Trophoblast cell (in vitro differentiated cells and primary cell): ENCODE data around the gene ELP2.

ENCODE experiments used
- DNase-seq, 2 donors: peaks; one replicate each; pipeline ENCODE4 v3.0.0-alpha.2; 2016
- H2AFZ ChIP-seq: 2 replicates; pipeline ENCODE4 v1.6.1; 2013; ENCODE audit warnings: low read length, moderate library complexity, mild to moderate bottlenecking; ENCODE audit not compliant: insufficient read depth, poor library complexity
- H2AK5ac ChIP-seq: 2 replicates; pipeline ENCODE4 v1.6.1; 2013; ENCODE audit warnings: mild to moderate bottlenecking, low read length
- H2BK120ac ChIP-seq: 2 replicates; pipeline ENCODE4 v1.6.1; 2013; ENCODE audit warnings: low read length, mild to moderate bottlenecking, moderate library complexity; ENCODE audit not compliant: insufficient read depth, poor library complexity
- H2BK12ac ChIP-seq: 2 replicates; pipeline ENCODE4 v1.6.1; 2013; ENCODE audit warnings: mild to moderate bottlenecking, low read length, moderate library complexity
- H2BK5ac ChIP-seq: 2 replicates; pipeline ENCODE4 v1.6.1; 2013; ENCODE audit warnings: low read length, low read depth, moderate library complexity, mild to moderate bottlenecking; ENCODE audit not compliant: poor library complexity
- H3K14ac ChIP-seq: 2 replicates; pipeline ENCODE4 v1.6.1; 2013; ENCODE audit warnings: mild to moderate bottlenecking, low read length
- H3K18ac ChIP-seq: 2 replicates; pipeline ENCODE4 v1.6.1; 2013; ENCODE audit warnings: mild to moderate bottlenecking, low read length
- H3K23ac ChIP-seq: 2 replicates; pipeline ENCODE4 v1.6.1; 2013; ENCODE audit warnings: low read length
- H3K27ac ChIP-seq: 2 replicates; pipeline ENCODE4 v1.5.1; 2013; ENCODE audit warnings: low read depth, mild to moderate bottlenecking, inconsistent platforms, low read length, moderate library complexity
- H3K27me3 ChIP-seq: 2 replicates; pipeline ENCODE4 v1.6.1; 2013; ENCODE audit warnings: inconsistent platforms, mild to moderate bottlenecking, low read length, moderate library complexity; ENCODE audit not compliant: insufficient read depth
- H3K36me3 ChIP-seq, 2 experiments: 1 replicate in 1 of 2; 2 replicates in 1 of 2; pipeline ENCODE4 v1.6.1; 2013; ENCODE audit warnings: low read length in 2 of 2, mild to moderate bottlenecking in 2 of 2, moderate library complexity in 1 of 2; ENCODE audit not compliant: insufficient read depth in 2 of 2, control insufficient read depth in 1 of 2
- H3K4ac ChIP-seq: 2 replicates; pipeline ENCODE4 v1.6.1; 2013; ENCODE audit warnings: low read depth, mild to moderate bottlenecking, low read length, moderate library complexity
- H3K4me1 ChIP-seq, 2 experiments: 1 replicate in 1 of 2; 2 replicates in 1 of 2; pipeline ENCODE4 v1.6.1; 2013; ENCODE audit warnings: low read length in 2 of 2, mild to moderate bottlenecking in 2 of 2, moderate library complexity in 1 of 2; ENCODE audit not compliant: insufficient read depth in 2 of 2, control insufficient read depth in 1 of 2
- H3K4me2 ChIP-seq: 2 replicates; pipeline ENCODE4 v1.6.1; 2013; ENCODE audit warnings: inconsistent platforms, mild to moderate bottlenecking, low read length, moderate library complexity
- H3K4me3 ChIP-seq: 2 replicates; pipeline ENCODE4 v1.5.1; 2013; ENCODE audit warnings: mild to moderate bottlenecking, low read depth, low read length, inconsistent platforms
- H3K79me1 ChIP-seq: one replicate; pipeline ENCODE4 v1.6.1; 2013; ENCODE audit warnings: low read length
- H3K79me2 ChIP-seq: 2 replicates; pipeline ENCODE4 v1.6.1; 2013; ENCODE audit warnings: low read length, mild to moderate bottlenecking; ENCODE audit not compliant: control insufficient read depth, insufficient read depth, poor library complexity
- H3K9ac ChIP-seq: 2 replicates; pipeline ENCODE4 v1.6.1; 2013; ENCODE audit warnings: mild to moderate bottlenecking, low read length
- H3K9me3 ChIP-seq: 2 replicates; pipeline ENCODE4 v1.6.1; 2013; ENCODE audit warnings: low read depth, mild to moderate bottlenecking, control low read depth, inconsistent platforms, low read length; ENCODE audit not compliant: insufficient read depth
- H4K12ac ChIP-seq: 2 replicates; pipeline ENCODE4 v1.6.1; 2013; ENCODE audit warnings: low read depth, mild to moderate bottlenecking, low read length, moderate library complexity
- H4K8ac ChIP-seq: 2 replicates; pipeline ENCODE4 v1.6.1; 2013; ENCODE audit warnings: low read depth, mild to moderate bottlenecking, low read length, moderate library complexity
- H4K91ac ChIP-seq: one replicate; pipeline ENCODE4 v1.6.1; 2013; ENCODE audit warnings: low read depth, mild to moderate bottlenecking, low read length, moderate library complexity
- WGBS: extraction: QIAGEN DNeasy Blood & Tissue Kit; methylation state at CpG from one replicate; pipeline ENCODE4 v1.1.7; 2013; ENCODE audit warnings: missing lambda C conversion rate; ENCODE audit not compliant: insufficient read length, insufficient coverage; ENCODE audit errors: extremely low coverage; 5-methylcytosine and 5-hydroxymethylcytosine counted together

The ELP2 gene

DNA sequence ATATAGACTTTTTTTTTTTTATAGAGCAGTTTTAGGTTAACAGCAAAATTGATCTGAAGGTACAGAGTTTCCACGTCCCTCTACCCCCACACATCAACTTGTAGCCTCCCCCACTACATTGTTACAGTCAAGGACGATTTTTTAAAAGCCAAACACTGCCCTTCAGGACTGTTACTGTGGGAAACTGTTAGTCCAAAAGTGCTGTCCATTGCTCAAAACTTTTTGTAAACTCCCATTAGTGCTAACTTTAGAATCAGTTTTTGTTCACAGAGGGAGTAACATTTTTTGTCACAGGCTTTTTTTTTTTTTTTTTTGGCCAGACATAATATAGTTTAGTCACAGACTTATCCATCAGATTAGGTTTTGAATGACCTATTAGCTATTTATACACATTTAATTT lies 24.1 kb downstream of the ELP2 start:
- Histone ChIP-seq H3K27ac (no peak overlapping the region), H3K4me1 (no peaks in the 10 kb centered on the region), H3K36me3 (peaks cover 9 to 29% of the 10 kb centered on the region in 2 experiments), H2AK5ac (no peak overlapping the region), H3K4ac (no peak overlapping the region), H2BK5ac (no peak overlapping the region), H3K27me3 (no peaks in the 10 kb centered on the region), H2BK12ac (no peak overlapping the region), H3K9ac (no peak overlapping the region), H3K9me3 (no peaks in the 10 kb centered on the region), H2BK120ac (no peak overlapping the region), H2AFZ (no peak overlapping the region), H4K12ac (no peak overlapping the region), H4K91ac (no peak overlapping the region), H4K8ac (no peak overlapping the region), H3K79me1 (no peaks in the 10 kb centered on the region), H3K79me2 (no peaks in the 10 kb centered on the region), H3K23ac (no peak overlapping the region), H3K14ac (no peak overlapping the region), H3K18ac (no peak overlapping the region), H3K4me3 (no peak overlapping the region), H3K4me2 (no peak overlapping the region)
- WGBS, result no CpG with 5 or more reads among the region's 2 CpGs
- no peak for DNase-seq

- H2BK5ac ChIP-seq, result no peak overlapping the region
- no peak overlapping the region for H3K4ac ChIP-seq
- no peak overlapping the region for H3K9ac ChIP-seq
- no peak overlapping the region for H2AK5ac ChIP-seq
- H3K27ac ChIP-seq, result no peak overlapping the region
- H2BK120ac ChIP-seq, result no peak overlapping the region
- H3K4me3 ChIP-seq, result no peak overlapping the region
- H2BK12ac ChIP-seq, result no peak overlapping the region
- H3K23ac ChIP-seq, result no peak overlapping the region
- H3K79me1 ChIP-seq, result no peaks in the 10 kb centered on the region
- WGBS, result no CpG with 5 or more reads among the region's 7 CpGs
- H2AFZ ChIP-seq, result no peak overlapping the region
- no peak overlapping the region for H4K91ac ChIP-seq
- no peak for DNase-seq
- H3K9me3 ChIP-seq, result no peaks in the 10 kb centered on the region
- no peaks in the 10 kb centered on the region for H3K4me1 ChIP-seq
- H3K18ac ChIP-seq, result no peak overlapping the region
- no peak overlapping the region for H3K4me2 ChIP-seq
- H3K36me3 ChIP-seq, result peaks cover 9 to 30% of the 10 kb centered on the region in 2 experiments
- H3K14ac ChIP-seq, result no peak overlapping the region
- H3K27me3 ChIP-seq, result no peaks in the 10 kb centered on the region
- H3K79me2 ChIP-seq, result no peaks in the 10 kb centered on the region
- H4K12ac ChIP-seq, result no peak overlapping the region
- no peak overlapping the region for H4K8ac ChIP-seq
These were observed 26.4 kb downstream of the ELP2 start for GRCh38 chr18:36155851-36156757.

- Histone ChIP-seq H3K36me3 (peaks cover 5 to 25% of the 10 kb centered on the region in 2 experiments), H3K14ac (no peak overlapping the region), H4K12ac (no peak overlapping the region), H2AK5ac (no peak overlapping the region), H2BK12ac (no peak overlapping the region), H3K4me1 (no peaks in the 10 kb centered on the region), H3K27ac (no peak overlapping the region), H4K8ac (no peak overlapping the region), H3K4me3 (no peak overlapping the region), H3K9ac (no peak overlapping the region), H3K9me3 (no peaks in the 10 kb centered on the region), H3K79me2 (no peaks in the 10 kb centered on the region), H3K27me3 (no peaks in the 10 kb centered on the region), H2BK5ac (no peak overlapping the region), H2AFZ (no peak overlapping the region), H3K4ac (no peak overlapping the region), H3K23ac (no peak overlapping the region), H3K79me1 (no peaks in the 10 kb centered on the region), H3K4me2 (no peak overlapping the region), H3K18ac (no peak overlapping the region), H2BK120ac (no peak overlapping the region), H4K91ac (no peak overlapping the region)
- no peak for DNase-seq
These were observed 27.7 kb downstream of the ELP2 start for GRCh38 chr18:36157441-36157840.

- Histone ChIP-seq H3K79me1 (no peaks in the 10 kb centered on the region), H2BK120ac (no peak overlapping the region), H3K9me3 (no peaks in the 10 kb centered on the region), H3K14ac (no peak overlapping the region), H3K4me2 (no peak overlapping the region), H2AK5ac (no peak overlapping the region), H3K9ac (no peak overlapping the region), H2BK12ac (no peak overlapping the region), H4K91ac (no peak overlapping the region), H3K79me2 (no peaks in the 10 kb centered on the region), H3K4ac (no peak overlapping the region), H2AFZ (no peak overlapping the region), H3K27ac (no peak overlapping the region), H3K23ac (no peak overlapping the region), H3K4me1 (no peaks in the 10 kb centered on the region), H4K12ac (no peak overlapping the region), H3K27me3 (no peaks in the 10 kb centered on the region), H2BK5ac (no peak overlapping the region), H4K8ac (no peak overlapping the region), H3K36me3 (peaks cover 5 to 18% of the 10 kb centered on the region in 2 experiments), H3K18ac (no peak overlapping the region), H3K4me3 (no peak overlapping the region)
- no peak for DNase-seq
- no CpG with 5 or more reads among the region's 5 CpGs for WGBS
These were observed 28.7 kb downstream of the ELP2 start for GRCh38 chr18:36158266-36158867.
